HCT116 (cell line): ENCODE results near the gene TTLL5. TPM values are rescaled to one million over a fixed set of nuclear protein-coding genes. Genes with fewer than 3 reads are reported as not detected.

Experiments used
- ATAC-seq: fragments of 200-7000 bp; cut with Tn5 transposase; 2 replicates; pipeline ENCODE4 v1.9.1; 2020; ENCODE audit warnings: mild to moderate bottlenecking, moderate library complexity
- BruUV-seq: library from RNA; stranded (reverse); fragments of 400-500 nt; replicated peaks from 2 replicates; lab custom pipeline; 2021; lab: Mats Ljungman, UMichigan
- CTCF ChIA-PET: fragments of 300-600 bp; sonication (Branson Sonifier 250); formaldehyde crosslinking; loops from one replicate; lab custom pipeline; 2021; ENCODE audit warnings: antibody characterized with exemption; lab: Charles Lee
- POLR2A ChIA-PET: fragments of 300-600, 350-600 bp; sonication (Branson Sonifier 250); formaldehyde crosslinking; loops from one replicate; lab custom pipeline; 2021; ENCODE audit warnings: antibody characterized with exemption; lab: Charles Lee
- RAD21 ChIA-PET, 2 experiments: fragments of 300-600 bp; sonication (Branson Sonifier 250); formaldehyde crosslinking; loops; one replicate each; lab custom pipeline; 2023; ENCODE audit warnings: low total read pairs in 2 of 2; ENCODE audit not compliant: uncharacterized antibody in 2 of 2, unreplicated experiment in 2 of 2, low non-redundant PET in 1 of 2; lab: Charles Lee
- DNase-seq: peaks from one replicate; pipeline ENCODE4 v3.0.0-alpha.2; 2010; ENCODE audit warnings: low read depth, low spot score
- H2AFZ ChIP-seq: fragments of 200-600 bp; shearing (Covaris generic), sonication (generic); 2 replicates; pipeline ENCODE4 v1.6.1; 2017; ENCODE audit warnings: low read depth, mixed run types, mixed read lengths, antibody characterized with exemption, low read length; ENCODE audit not compliant: poor library complexity, severe bottlenecking
- H3K27ac ChIP-seq: 2 replicates; pipeline ENCODE4 v1.5.1; 2012; ENCODE audit warnings: low read depth, low read length
- H3K27me3 ChIP-seq: fragments of 200-600 bp; sonication (generic); 2 replicates; pipeline ENCODE4 v1.6.1; 2016; ENCODE audit warnings: mixed run types, low read length, mixed read lengths; ENCODE audit not compliant: insufficient read depth
- H3K36me3 ChIP-seq, 2 experiments: fragments of 200-500 bp in 1 of 2; fragments of 200-600 bp in 1 of 2; sonication (Bioruptor generic) in 1 of 2; sonication (generic) in 1 of 2; 2 replicates each; pipeline versions ENCODE4 v1.5.1 to v1.6.1; 2014 to 2016; ENCODE audit warnings: low read length in 2 of 2, inconsistent platforms in 1 of 2, mixed read lengths in 1 of 2, mixed run types in 1 of 2; ENCODE audit not compliant: insufficient read depth in 2 of 2, control insufficient read depth in 1 of 2
- H3K4me1 ChIP-seq, 2 experiments: fragments of 200-600 bp in 1 of 2; sonication (generic) in 1 of 2; 2 replicates each; pipeline versions ENCODE4 v1.5.1 to v1.6.1; 2012 to 2017; ENCODE audit warnings: low read length in 2 of 2, inconsistent platforms in 1 of 2, mild to moderate bottlenecking in 1 of 2, mixed read lengths in 1 of 2, mixed run types in 1 of 2, moderate library complexity in 1 of 2; ENCODE audit not compliant: insufficient read depth in 2 of 2, control insufficient read depth in 1 of 2
- H3K4me2 ChIP-seq: fragments of 200-600 bp; sonication (generic); 2 replicates; pipeline ENCODE4 v1.6.1; 2017; ENCODE audit warnings: mixed run types, low read length, mixed read lengths
- H3K4me3 ChIP-seq, 2 experiments: fragments of 200-600 bp in 1 of 2; sonication (generic) in 1 of 2; replicated peaks in 1 of 2; 2 replicates each; pipeline ENCODE4 v1.5.1; 2011 to 2016; ENCODE audit warnings: low read length in 2 of 2, control low read depth in 1 of 2, low read depth in 1 of 2, mild to moderate bottlenecking in 1 of 2, mixed read lengths in 1 of 2, mixed run types in 1 of 2
- H3K79me2 ChIP-seq: fragments of 200-600 bp; sonication (generic); 2 replicates; pipeline ENCODE4 v1.6.1; 2017; ENCODE audit warnings: mild to moderate bottlenecking, mixed run types, low read length, moderate library complexity, mixed read lengths; ENCODE audit not compliant: insufficient read depth
- H3K9ac ChIP-seq: fragments of 200-600 bp; sonication (generic); 2 replicates; pipeline ENCODE4 v1.6.1; 2016; ENCODE audit warnings: low read length, mixed read lengths
- H3K9me2 ChIP-seq: fragments of 200-600 bp; sonication (generic), shearing (Covaris generic); 2 replicates; pipeline ENCODE4 v1.6.1; 2017; ENCODE audit warnings: mixed run types, mild to moderate bottlenecking, moderate library complexity; ENCODE audit not compliant: insufficient read depth
- H3K9me3 ChIP-seq, 2 experiments: fragments of 200-500 bp in 1 of 2; fragments of 200-600 bp in 1 of 2; sonication (Bioruptor generic) in 1 of 2; sonication (generic) in 1 of 2; 2 replicates each; pipeline ENCODE4 v1.6.1; 2014 to 2017; ENCODE audit warnings: low read length in 2 of 2, mixed read lengths in 2 of 2, inconsistent platforms in 1 of 2, low read depth in 1 of 2, mild to moderate bottlenecking in 1 of 2, mixed run types in 1 of 2, moderate library complexity in 1 of 2; ENCODE audit not compliant: control insufficient read depth in 1 of 2, insufficient read depth in 1 of 2
- H4K20me1 ChIP-seq: fragments of 200-600 bp; sonication (generic), shearing (Covaris generic); 2 replicates; pipeline ENCODE4 v1.6.1; 2017; ENCODE audit warnings: mixed run types, mild to moderate bottlenecking, moderate library complexity; ENCODE audit not compliant: insufficient read depth
- ATF3 ChIP-seq: IDR thresholded peaks from 2 replicates; pipeline ENCODE4 v1.6.1; 2012
- CBX3 ChIP-seq: IDR thresholded peaks from 2 replicates; pipeline ENCODE4 v1.6.1; 2012; ENCODE audit warnings: low read depth
- CEBPB ChIP-seq: IDR thresholded peaks from 2 replicates; pipeline ENCODE4 v1.6.1; 2012; ENCODE audit warnings: low read depth
- CTCF ChIP-seq, 3 experiments: fragments of 200-600 bp in 1 of 3; sonication (generic) in 1 of 3; IDR thresholded peaks in 2 of 3; conservative IDR thresholded peaks in 1 of 3; 2 replicates each; pipeline ENCODE4 v1.5.1; 2012 to 2017; ENCODE audit warnings: low read depth in 2 of 3, low read length in 2 of 3, antibody characterized with exemption in 1 of 3, borderline replicate concordance in 1 of 3, control low read depth in 1 of 3, mild to moderate bottlenecking in 1 of 3, mixed read lengths in 1 of 3, mixed run types in 1 of 3, moderate library complexity in 1 of 3; ENCODE audit not compliant: insufficient read depth in 1 of 3
- EGR1 ChIP-seq: IDR thresholded peaks from 2 replicates; pipeline ENCODE4 v1.6.1; 2012; ENCODE audit warnings: low read depth
- ELF1 ChIP-seq: IDR thresholded peaks from 2 replicates; pipeline ENCODE4 v1.6.1; 2012; ENCODE audit warnings: low read depth, borderline replicate concordance
- EZH2 ChIP-seq: fragments of 200-600 bp; sonication (generic); IDR thresholded peaks from 2 replicates; pipeline ENCODE4 v1.6.1; 2017; ENCODE audit warnings: antibody characterized with exemption, mixed run types
- EZH2phosphoT487 ChIP-seq: fragments of 200-600 bp; IDR thresholded peaks from 2 replicates; pipeline ENCODE4 v1.6.1; 2018; ENCODE audit warnings: antibody characterized with exemption, borderline replicate concordance
- FOSL1 ChIP-seq: IDR thresholded peaks from 2 replicates; pipeline ENCODE4 v1.6.1; 2012; ENCODE audit warnings: low read depth
- JUND ChIP-seq: IDR thresholded peaks from 2 replicates; pipeline ENCODE4 v1.6.1; 2012
- MAX ChIP-seq: IDR thresholded peaks from 2 replicates; pipeline ENCODE4 v1.6.1; 2012
- POLR2AphosphoS5 ChIP-seq: IDR thresholded peaks from 2 replicates; pipeline ENCODE4 v1.6.1; 2011; ENCODE audit warnings: mild to moderate bottlenecking, low read depth, low read length, moderate library complexity
- RAD21 ChIP-seq: IDR thresholded peaks from 2 replicates; pipeline ENCODE4 v1.6.1; 2012; ENCODE audit warnings: low read depth, mild to moderate bottlenecking
- SIN3A ChIP-seq: IDR thresholded peaks from 2 replicates; pipeline ENCODE4 v1.6.1; 2012; ENCODE audit warnings: low read depth
- SP1 ChIP-seq: IDR thresholded peaks from 2 replicates; pipeline ENCODE4 v1.6.1; 2012; ENCODE audit warnings: low read depth
- SRF ChIP-seq: IDR thresholded peaks from 2 replicates; pipeline ENCODE4 v1.6.1; 2012; ENCODE audit warnings: low read depth
- TCF7L2 ChIP-seq: IDR thresholded peaks from 2 replicates; pipeline ENCODE4 v1.7.0; 2011; ENCODE audit warnings: borderline replicate concordance, inconsistent platforms; ENCODE audit not compliant: insufficient read depth, insufficient read length; ENCODE audit errors: extremely low read depth
- ZBTB33 ChIP-seq: IDR thresholded peaks from 2 replicates; pipeline ENCODE4 v1.6.1; 2011; ENCODE audit warnings: mild to moderate bottlenecking, low read length, moderate library complexity; ENCODE audit not compliant: insufficient replicate concordance; ENCODE audit errors: extremely low read depth
- ZFX ChIP-seq: fragments of 450-650 bp; IDR thresholded peaks from 2 replicates; pipeline ENCODE4 v1.6.1; 2017
- intact Hi-C: fragments of 100-400 bp; cut with micrococcal nuclease; formaldehyde crosslinking; loops from 2 replicates; pipeline ENCODE4 v1.10.0; 2022
- total RNA-seq: library from RNA; stranded (reverse); gene quantifications from one replicate; pipeline ENCODE4 v1.2.1, GENCODE V29; 2021; ENCODE audit not compliant: unreplicated experiment

The TTLL5 gene
- total RNA-seq, 1 experiment from 2014 or later, result 26.2 TPM

- Histone ChIP-seq H3K4me3 (no peak overlapping the region), H3K9me2 (no peaks in the 10 kb centered on the region), H3K27me3 (no peaks in the 10 kb centered on the region), H2AFZ (no peak overlapping the region), H3K79me2 (no peaks in the 10 kb centered on the region), H3K36me3 (no peaks in the 10 kb centered on the region), H3K9me3 (no peaks in the 10 kb centered on the region), H4K20me1 (no peaks in the 10 kb centered on the region), H3K27ac (no peak overlapping the region), H3K9ac (no peak overlapping the region), H3K4me1 (peaks cover 8 to 9% of the 10 kb centered on the region in 2 experiments; a peak in 3 of 4 replicates), H3K4me2 (no peak overlapping the region)
- DNase-seq (no peak), ATAC-seq (no peak)
- ChIA-PET RAD21 (no interaction called here), POLR2A (no interaction called here), CTCF (interaction anchor here (1.1 kb wide), 1 partner anchor 35 kb away, joined by 3 read pairs; no protein-coding TSS in a partner anchor)
- intact Hi-C loops, result no loop called here
- BruUV-seq, result no TSS peak
- TF ChIP-seq ATF3 (no peak), ELF1 (no peak), TCF7L2 (no peak), ZFX (no peak), MAX (no peak), CBX3 (no peak), FOSL1 (no peak), POLR2AphosphoS5 (no peak), EGR1 (no peak), SRF (no peak), SP1 (no peak), CEBPB (no peak), CTCF (IDR thresholded peaks at IDR 0.05 in 2 of 3, conservative IDR thresholded peaks at IDR 0.05 in 1 of 3; ENCODE audit: borderline replicate concordance in 1 of 3, insufficient read depth in 1 of 3, low read depth in 2 of 3, low read length in 2 of 3) (no peak), SIN3A (no peak), ZBTB33 (no peak), EZH2phosphoT487 (no peak), EZH2 (no peak), JUND (no peak), RAD21 (no peak)
Measured at GRCh38 chr14:75941030-75941429, 280.0 kb downstream of the TTLL5 start.
